GM19240 (cell line): ENCODE results near the gene TMCO5A.
"Not testable (repeated sequence)": the region's sequence is repeated elsewhere in the genome, so short reads cannot be mapped to it uniquely, and the experiment has no call there.

Experiments used
- DNase-seq: peaks from one replicate; pipeline ENCODE4 v3.0.0; 2011; ENCODE audit warnings: low spot score; ENCODE audit not compliant: insufficient read length

The TMCO5A gene

DNA sequence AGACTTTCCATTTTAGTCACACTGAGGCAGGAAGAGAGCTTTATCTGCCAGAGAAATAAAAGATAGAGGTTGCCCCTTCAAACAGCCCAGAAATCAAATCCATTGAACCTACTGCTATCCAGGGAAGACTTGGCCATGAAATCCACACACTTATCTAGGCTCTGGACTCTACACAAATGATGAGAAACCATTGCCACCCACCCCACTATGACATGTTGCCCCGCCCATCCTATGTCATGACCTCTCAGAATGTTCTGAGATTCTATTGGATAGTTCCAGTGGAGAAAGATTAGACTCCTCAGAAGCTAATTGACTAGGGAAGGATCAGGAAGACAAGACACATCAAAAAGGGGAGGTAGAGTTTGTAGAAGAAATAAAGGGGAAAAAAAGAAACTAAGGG is at the start of gene TMCO5A:
Gene TMCO5A (plus strand): TSS at position 301 of the 400 bp plus-strand sequence. CDS start 1,684 bp downstream, outside the sequence.
- DNase-seq = no peak

- DNase-seq = no peak
Observed at GRCh38 chr15:37885651-37886050, 48.8 kb upstream of the TMCO5A start.

DNA sequence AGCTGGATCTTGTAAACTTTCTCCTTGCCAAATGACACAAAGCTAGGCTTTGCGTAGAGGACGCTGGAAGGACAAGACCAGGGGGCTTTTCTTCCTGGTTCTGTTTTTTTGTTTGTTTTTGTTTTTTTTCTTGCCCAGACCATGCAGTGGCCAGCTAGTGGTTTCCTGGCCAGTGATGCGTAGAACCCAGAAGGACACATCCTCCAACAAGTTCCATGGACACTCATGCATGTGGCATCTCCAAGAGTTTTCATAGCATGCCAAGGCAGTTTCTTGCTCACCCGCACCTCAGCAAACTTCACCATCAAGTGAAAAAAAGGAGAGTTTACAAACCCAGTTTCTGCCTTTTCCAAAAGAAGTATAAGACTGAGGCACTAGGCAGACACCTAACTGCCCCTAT is 46.1 kb upstream of the TMCO5A start:
- DNase-seq = no peak

DNA sequence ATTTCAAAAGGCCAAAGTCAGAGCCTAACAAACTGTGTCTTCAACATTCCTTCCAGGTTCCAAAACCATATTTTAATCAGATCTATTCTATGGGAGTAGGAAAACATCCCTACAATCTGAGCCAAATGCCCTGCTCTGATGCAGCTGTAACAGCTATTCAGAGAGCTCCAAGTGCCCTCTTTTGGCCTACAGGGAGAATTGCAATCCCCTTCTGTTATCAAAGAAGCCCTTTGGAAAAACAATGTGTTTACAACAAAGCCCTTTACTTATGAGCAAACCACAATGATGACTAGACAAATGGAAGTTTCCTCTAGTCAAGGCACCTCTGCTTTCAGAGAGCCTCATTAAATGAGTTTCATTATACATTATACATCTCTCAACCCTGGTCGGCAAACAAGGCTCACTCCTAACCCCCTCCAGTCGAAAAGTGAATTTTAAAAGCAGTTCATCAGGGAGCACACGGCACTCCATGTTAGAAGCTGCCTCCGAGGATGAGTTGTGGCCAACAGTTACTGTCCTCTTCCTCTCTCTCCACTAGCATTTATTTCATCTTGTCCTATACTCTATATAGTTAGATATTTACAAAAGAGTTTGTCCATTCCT is 42.6 kb upstream of the TMCO5A start:
- DNase-seq = peak; percentile 4

DNA sequence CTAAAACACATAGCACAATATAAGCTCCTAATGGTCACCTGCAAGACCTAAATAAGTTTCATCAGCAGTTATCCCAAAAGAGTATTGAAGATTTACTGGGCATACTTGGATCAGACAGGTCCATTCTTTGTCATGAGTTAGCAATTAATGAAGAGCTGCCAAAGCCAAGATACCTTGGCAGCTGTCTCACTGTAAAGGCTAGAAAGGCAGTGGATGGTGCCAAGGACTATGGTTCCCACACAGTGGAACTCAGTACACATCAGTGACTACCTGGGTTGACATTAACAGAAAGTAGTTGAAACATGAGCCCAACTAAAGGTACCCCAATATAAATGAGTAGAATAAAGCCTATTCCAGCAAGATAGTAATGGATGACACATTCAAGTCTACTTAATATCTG is 41.1 kb upstream of the TMCO5A start:
- DNase-seq = no peak

DNA sequence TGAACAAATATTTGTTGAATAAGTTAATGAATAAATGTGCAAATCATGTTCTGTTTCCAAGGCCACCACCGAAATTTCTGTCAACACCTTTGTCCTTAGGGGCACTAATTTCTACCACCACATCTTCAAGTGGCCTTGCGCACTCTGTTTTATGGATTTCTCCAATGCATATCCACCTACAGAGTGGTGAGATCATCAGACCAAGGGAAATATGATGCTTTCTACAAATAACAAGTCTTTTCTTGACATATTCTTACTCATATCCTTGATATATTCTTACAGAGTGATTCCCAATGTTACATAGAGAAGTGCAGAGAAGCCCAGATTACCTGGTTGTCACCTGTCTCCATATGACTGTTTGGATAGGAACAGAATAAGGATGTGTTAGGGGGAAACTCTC is 36.1 kb upstream of the TMCO5A start:
- no peak for DNase-seq

- DNase-seq = no peak
Observed at GRCh38 chr15:37900326-37901221, 33.9 kb upstream of the TMCO5A start.

DNA sequence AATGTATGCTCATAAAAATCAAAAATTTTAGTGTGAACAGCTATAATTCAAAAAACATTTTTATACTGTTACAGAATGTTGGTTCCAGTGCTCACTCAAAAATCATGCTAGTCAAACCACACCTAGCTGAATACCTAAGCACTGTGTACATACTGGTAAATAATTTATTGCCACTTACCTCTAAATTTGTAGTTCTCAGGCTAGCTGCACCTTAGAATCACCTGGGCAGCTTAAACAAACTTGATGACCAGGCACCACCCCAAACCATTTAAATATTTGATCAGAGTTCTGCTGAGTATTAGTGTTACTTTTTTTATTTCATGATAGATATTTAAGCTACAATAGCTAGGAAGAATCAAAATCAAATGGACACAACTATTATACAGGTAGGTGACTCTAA is 32.3 kb upstream of the TMCO5A start:
- DNase-seq = no peak

GRCh38 chr15:37903919-37904625 is 30.4 kb upstream of the TMCO5A start:
- no peak for DNase-seq

GRCh38 chr15:37907136-37907535 is 27.3 kb upstream of the TMCO5A start:
- DNase-seq = no peak

GRCh38 chr15:37921527-37922385 is 12.7 kb upstream of the TMCO5A start:
- DNase-seq = no peak

GRCh38 chr15:37926136-37926535 is 8.3 kb upstream of the TMCO5A start:
- DNase-seq = no peak

DNA sequence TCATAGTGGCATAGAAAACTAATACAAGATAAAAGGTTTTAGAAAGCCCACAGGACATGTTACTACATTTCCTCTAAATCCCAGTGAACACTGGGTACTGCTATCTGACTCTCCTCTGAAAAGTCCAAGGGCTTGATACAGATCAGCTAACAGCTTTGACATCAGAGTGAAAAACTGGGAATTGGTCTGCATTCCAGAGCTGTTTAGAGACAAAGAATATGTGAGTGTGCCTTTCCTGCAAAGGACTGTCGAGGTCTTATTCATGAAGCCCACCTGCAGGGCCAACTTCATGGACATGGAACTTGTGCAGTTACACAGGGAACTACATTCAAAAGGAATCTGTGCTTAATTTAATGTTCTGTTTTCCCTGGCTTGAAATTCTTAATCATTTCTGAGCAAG is 5.2 kb upstream of the TMCO5A start:
- no peak for DNase-seq

DNA sequence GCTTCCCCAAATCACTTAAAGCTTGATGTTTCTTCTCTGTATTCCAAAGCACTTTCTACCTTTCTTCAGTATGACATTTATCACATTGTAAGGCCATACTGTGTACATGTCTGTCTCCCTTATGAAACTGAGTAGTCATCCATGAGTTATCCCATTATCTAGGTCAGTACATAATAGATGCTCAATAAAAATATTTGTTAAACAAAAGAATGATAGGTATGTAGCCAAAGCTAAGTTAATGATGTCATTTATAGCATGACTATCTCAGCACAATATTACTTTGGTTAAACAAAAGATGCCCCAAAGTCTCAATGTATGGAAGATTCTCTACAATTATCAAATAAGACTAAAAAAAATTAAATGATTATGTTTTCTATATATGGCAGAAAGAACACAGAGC is 3.1 kb upstream of the TMCO5A start:
- DNase-seq = no peak

DNA sequence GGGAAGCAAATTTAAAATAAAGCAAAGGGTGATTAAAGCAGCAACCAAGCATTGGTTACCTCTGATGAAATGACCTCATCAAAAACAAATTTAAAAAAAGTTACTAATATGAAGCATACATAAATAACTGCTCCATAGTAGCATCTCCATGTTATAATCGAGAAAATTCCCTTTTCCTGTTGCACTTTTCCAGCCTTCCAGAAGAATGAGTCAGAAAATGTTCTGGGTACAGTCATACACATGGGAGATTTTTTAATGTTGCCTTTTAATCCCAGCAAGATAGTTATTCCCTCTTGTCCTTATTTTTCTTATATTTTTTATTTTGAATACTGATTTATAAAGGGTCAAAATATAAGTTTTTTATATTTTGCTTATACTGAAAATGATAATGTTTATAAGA is 2.6 kb upstream of the TMCO5A start:
- no peak for DNase-seq

DNA sequence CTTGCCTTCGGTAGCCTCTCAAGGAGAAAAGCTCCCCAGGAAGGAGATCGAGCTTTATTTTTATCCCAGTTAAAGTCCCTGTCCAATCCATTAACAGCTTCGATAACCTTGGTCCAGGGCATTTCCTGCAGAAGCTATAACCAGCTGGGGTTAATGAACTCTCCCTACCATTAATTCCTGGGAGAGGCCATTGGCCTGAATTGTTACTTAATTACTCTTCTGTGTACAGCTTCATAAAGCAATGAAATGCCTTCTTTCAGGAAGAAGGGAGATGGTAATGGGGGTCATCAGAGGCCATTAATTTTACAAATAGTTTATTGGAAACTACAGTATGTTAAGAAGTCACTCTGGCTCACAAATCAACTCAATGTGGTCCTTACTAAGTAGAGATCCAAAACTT is 1.9 kb upstream of the TMCO5A start:
- DNase-seq = no peak

- DNase-seq = no peak
Observed at GRCh38 chr15:37933666-37934065, 774 bp upstream of the TMCO5A start.

GRCh38 chr15:37940876-37941275 is 6.4 kb downstream of the TMCO5A start:
- DNase-seq = no peak

GRCh38 chr15:37941779-37942178 is 7.3 kb downstream of the TMCO5A start:
- no peak for DNase-seq

GRCh38 chr15:37951999-37952398 is 17.6 kb downstream of the TMCO5A start:
- no peak for DNase-seq

DNA sequence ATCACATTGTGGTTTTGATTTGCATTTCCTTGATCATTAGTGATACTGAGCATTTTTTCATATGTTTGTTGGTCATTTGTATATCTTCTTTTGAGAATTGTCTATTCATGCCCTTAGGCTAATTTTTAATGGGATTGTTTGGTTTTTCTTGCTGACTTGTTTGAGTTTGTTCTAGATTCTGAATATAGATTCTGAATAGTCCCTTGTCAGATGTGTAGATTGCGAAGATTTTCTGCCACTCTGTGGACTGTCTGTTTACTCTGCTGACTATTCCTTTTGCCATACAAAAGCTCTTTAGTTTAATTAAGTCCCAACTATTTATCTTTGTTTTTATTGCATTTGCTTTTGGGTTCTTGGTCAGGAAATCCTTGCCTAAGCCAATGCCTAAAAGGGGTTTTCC is 26.3 kb downstream of the TMCO5A start:
- DNase-seq = not testable (repeated sequence)
